Fibroblast of lung (primary cell): ENCODE measurements around the gene EHMT1. TPM values are rescaled to one million over a fixed set of nuclear protein-coding genes. Genes with fewer than 3 reads are reported as not detected.

Experiments used
- DNase-seq, 2 donors: peaks; one replicate each; pipeline versions ENCODE4 v3.0.0 to v3.0.0-alpha.2; 2010; ENCODE audit warnings: low read depth in 2 of 2
- H2AFZ ChIP-seq: 2 replicates; pipeline ENCODE4 v1.5.1; 2012; ENCODE audit warnings: low read length, control low read depth, inconsistent platforms
- H3K27ac ChIP-seq: 2 replicates; pipeline ENCODE4 v1.5.1; 2011; ENCODE audit warnings: low read length, control low read depth; ENCODE audit not compliant: insufficient read depth
- H3K27me3 ChIP-seq: 2 replicates; pipeline ENCODE4 v1.5.1; 2011; ENCODE audit warnings: mild to moderate bottlenecking, low read length; ENCODE audit not compliant: control insufficient read depth, insufficient read depth
- H3K36me3 ChIP-seq: 2 replicates; pipeline ENCODE4 v1.5.1; 2011; ENCODE audit warnings: low read length; ENCODE audit not compliant: control insufficient read depth, insufficient read depth
- H3K4me1 ChIP-seq: 2 replicates; pipeline ENCODE4 v1.5.1; 2011; ENCODE audit warnings: low read length; ENCODE audit not compliant: control insufficient read depth, insufficient read depth; ENCODE audit errors: extremely low read depth
- H3K4me2 ChIP-seq: 2 replicates; pipeline ENCODE4 v1.5.1; 2011; ENCODE audit warnings: low read length, control low read depth; ENCODE audit not compliant: insufficient read depth; ENCODE audit errors: extremely low read depth
- H3K4me3 ChIP-seq, 4 experiments: fragments of 200-600 bp in 1 of 4; sonication (generic) in 1 of 4; replicated peaks in 1 of 4; 2 replicates each; pipeline ENCODE4 v1.5.1; 2011 to 2016; ENCODE audit warnings: low read length in 4 of 4, low read depth in 3 of 4, mild to moderate bottlenecking in 3 of 4, control low read depth in 2 of 4, inconsistent platforms in 1 of 4, mixed read lengths in 1 of 4; ENCODE audit not compliant: insufficient read depth in 1 of 4; ENCODE audit errors: control extremely low read depth in 1 of 4
- H3K79me2 ChIP-seq: 2 replicates; pipeline ENCODE4 v1.5.1; 2012; ENCODE audit warnings: mild to moderate bottlenecking, low read length, inconsistent platforms; ENCODE audit not compliant: control insufficient read depth, insufficient read depth
- H3K9ac ChIP-seq: 2 replicates; pipeline ENCODE4 v1.5.1; 2011; ENCODE audit warnings: mild to moderate bottlenecking, low read length, control low read depth; ENCODE audit not compliant: insufficient read depth
- H3K9me3 ChIP-seq: 2 replicates; pipeline ENCODE4 v1.5.1; 2012; ENCODE audit warnings: low read depth, low read length; ENCODE audit not compliant: control insufficient read depth, insufficient read depth
- H4K20me1 ChIP-seq: 2 replicates; pipeline ENCODE4 v1.5.1; 2011; ENCODE audit warnings: low read length; ENCODE audit not compliant: control insufficient read depth, insufficient read depth; ENCODE audit errors: extremely low read depth
- EZH2 ChIP-seq: IDR thresholded peaks from 2 replicates; pipeline ENCODE4 v1.5.1; 2012; ENCODE audit warnings: low read length, control low read depth, mild to moderate bottlenecking; ENCODE audit errors: missing control alignments
- polyA plus RNA-seq, 2 donors: library from polyadenylated mRNA; depleted of rRNA in 1 of 2; stranded (reverse) in 1 of 2; unstranded in 1 of 2; fragments of >200 nt; gene quantifications; 2 replicates each; pipeline ENCODE4 v1.2.1, GENCODE V29; 2011 to 2012; ENCODE audit warnings: missing spikeins in 1 of 2
- total RNA-seq: library from RNA; depleted of rRNA; stranded (reverse); fragments of >200 nt; gene quantifications from 2 replicates; pipeline ENCODE4 v1.2.1, GENCODE V29; 2014
- TF ChIP-seq, protein P1 (sequence below), 2 donors: IDR thresholded peaks in 1 of 2; conservative IDR thresholded peaks in 1 of 2; 1 replicate in 1 of 2; 2 replicates in 1 of 2; pipeline ENCODE4 v1.5.1; 2011 to 2012; ENCODE audit warnings: low read length in 2 of 2, control low read depth in 1 of 2, inconsistent platforms in 1 of 2, low read depth in 1 of 2, mild to moderate bottlenecking in 1 of 2

The EHMT1 gene
- total and polyA plus RNA-seq, 2 donors (not counting 1 experiment from before 2014, with no cell fraction given): 22.4 to 48.6 TPM

DNA sequence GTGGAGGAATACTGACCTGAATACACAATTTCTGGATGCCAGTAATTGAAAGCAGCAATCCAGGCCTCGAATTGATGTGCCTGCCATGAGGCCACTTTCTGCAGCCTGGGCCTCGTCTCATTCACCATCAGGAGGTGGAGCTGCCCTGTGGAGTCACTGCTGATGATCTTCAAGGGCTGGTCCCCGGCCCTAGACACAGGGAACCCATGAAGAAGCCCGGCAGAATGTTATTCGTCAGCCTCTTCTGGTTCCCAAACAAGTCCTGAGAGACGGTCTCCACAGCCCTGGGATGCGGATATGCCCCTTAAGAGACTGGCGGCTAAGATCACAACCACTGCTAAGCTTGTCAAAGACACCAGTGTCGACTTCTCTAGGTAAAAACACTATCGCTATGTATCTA lies 44.6 kb upstream of the EHMT1 start:
- Histone ChIP-seq H3K4me2 (no peak overlapping the region), H3K9ac (no peak overlapping the region), H3K27ac (no peak overlapping the region), H3K36me3 (peaks cover 12% of the 10 kb centered on the region), H3K9me3 (no peaks in the 10 kb centered on the region), H3K4me3 (no peak overlapping the region), H2AFZ (no peak overlapping the region), H3K79me2 (peaks cover 32% of the 10 kb centered on the region), H3K27me3 (no peaks in the 10 kb centered on the region), H4K20me1 (no peaks in the 10 kb centered on the region), H3K4me1 (peaks cover 7% of the 10 kb centered on the region)
- TF ChIP-seq EZH2: no peak
- TF ChIP-seq, protein P1, sequence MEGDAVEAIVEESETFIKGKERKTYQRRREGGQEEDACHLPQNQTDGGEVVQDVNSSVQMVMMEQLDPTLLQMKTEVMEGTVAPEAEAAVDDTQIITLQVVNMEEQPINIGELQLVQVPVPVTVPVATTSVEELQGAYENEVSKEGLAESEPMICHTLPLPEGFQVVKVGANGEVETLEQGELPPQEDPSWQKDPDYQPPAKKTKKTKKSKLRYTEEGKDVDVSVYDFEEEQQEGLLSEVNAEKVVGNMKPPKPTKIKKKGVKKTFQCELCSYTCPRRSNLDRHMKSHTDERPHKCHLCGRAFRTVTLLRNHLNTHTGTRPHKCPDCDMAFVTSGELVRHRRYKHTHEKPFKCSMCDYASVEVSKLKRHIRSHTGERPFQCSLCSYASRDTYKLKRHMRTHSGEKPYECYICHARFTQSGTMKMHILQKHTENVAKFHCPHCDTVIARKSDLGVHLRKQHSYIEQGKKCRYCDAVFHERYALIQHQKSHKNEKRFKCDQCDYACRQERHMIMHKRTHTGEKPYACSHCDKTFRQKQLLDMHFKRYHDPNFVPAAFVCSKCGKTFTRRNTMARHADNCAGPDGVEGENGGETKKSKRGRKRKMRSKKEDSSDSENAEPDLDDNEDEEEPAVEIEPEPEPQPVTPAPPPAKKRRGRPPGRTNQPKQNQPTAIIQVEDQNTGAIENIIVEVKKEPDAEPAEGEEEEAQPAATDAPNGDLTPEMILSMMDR (conservative IDR thresholded peaks at IDR 0.05 in 1 of 2, IDR thresholded peaks at IDR 0.05 in 1 of 2; ENCODE audit: low read depth in 1 of 2, low read length in 2 of 2): no peak
- no peak for DNase-seq

DNA sequence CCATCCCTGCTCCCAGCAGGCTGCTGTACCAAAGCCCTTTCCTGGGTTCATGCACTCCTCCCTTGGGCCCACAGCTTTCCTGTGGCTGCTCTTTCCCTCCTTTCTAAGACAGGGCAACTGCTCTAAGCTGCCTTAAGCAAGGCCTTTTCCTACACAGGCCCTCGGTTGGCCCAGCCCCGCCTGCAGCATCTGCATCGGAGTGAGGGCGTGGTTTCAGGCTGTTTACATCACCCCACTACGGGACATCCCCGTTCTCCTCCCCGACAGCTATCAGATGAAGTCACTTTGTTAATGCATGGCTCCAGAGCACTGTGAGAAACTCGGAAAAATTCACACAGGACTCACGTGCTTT lies 43.5 kb upstream of the EHMT1 start:
- Histone ChIP-seq H3K4me3 (no peak overlapping the region), H3K27ac (no peak overlapping the region), H2AFZ (no peak overlapping the region), H3K9ac (no peak overlapping the region), H3K36me3 (peaks cover 12% of the 10 kb centered on the region), H4K20me1 (no peaks in the 10 kb centered on the region), H3K4me1 (peaks cover 7% of the 10 kb centered on the region), H3K9me3 (no peaks in the 10 kb centered on the region), H3K4me2 (no peak overlapping the region), H3K79me2 (peaks cover 32% of the 10 kb centered on the region), H3K27me3 (no peaks in the 10 kb centered on the region)
- peak in 1 of 2 donors; percentile 19 for DNase-seq
- TF ChIP-seq, protein P1 (conservative IDR thresholded peaks at IDR 0.05 in 1 of 2, IDR thresholded peaks at IDR 0.05 in 1 of 2; ENCODE audit: low read depth in 1 of 2, low read length in 2 of 2): no peak
- no peak for TF ChIP-seq EZH2

DNA sequence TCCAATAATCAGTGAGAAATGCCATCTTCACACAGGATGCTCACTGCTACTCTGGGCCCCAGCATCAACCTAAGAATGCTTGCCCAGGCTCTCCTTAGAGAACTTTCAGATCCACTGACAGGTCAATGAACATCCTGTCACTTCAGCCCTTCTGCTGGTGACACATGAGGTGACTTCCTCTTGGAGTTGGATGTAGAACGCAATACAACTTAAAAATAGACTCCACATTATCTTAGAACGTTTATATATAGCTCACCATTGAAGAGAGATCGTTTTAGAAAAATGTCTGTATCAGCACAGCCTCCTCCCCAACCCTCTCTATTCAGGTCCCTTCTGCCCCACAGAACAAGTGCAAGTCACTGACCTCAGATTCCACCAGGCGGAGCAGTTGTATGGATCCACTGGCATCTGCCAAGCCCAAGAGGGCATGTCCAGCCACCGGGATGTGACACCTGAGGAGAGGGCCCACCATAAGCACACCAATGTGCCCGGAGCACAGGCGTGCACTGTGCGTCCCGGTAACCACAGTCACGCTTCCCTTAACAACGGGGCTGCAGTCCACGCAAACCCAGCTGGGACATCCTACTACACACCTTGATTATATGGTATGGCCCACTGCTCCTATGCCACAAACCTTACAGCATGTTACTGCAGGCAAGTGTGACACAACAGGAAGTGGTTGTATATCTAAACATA lies 42.9 kb upstream of the EHMT1 start:
- H3K4me1 ChIP-seq: peaks cover 7% of the 10 kb centered on the region
- no peaks in the 10 kb centered on the region for H4K20me1 ChIP-seq
- no peak for TF ChIP-seq EZH2
- TF ChIP-seq, protein P1 (conservative IDR thresholded peaks at IDR 0.05 in 1 of 2, IDR thresholded peaks at IDR 0.05 in 1 of 2; ENCODE audit: low read depth in 1 of 2, low read length in 2 of 2): no peak
- no peak overlapping the region for H3K4me2 ChIP-seq
- H3K27me3 ChIP-seq: no peaks in the 10 kb centered on the region
- H3K9me3 ChIP-seq: no peaks in the 10 kb centered on the region
- peaks cover 30% of the 10 kb centered on the region for H3K79me2 ChIP-seq
- H3K9ac ChIP-seq: no peak overlapping the region
- H2AFZ ChIP-seq: no peak overlapping the region
- peaks cover 9% of the 10 kb centered on the region for H3K36me3 ChIP-seq
- no peak for DNase-seq
- no peak overlapping the region for H3K4me3 ChIP-seq
- no peak overlapping the region for H3K27ac ChIP-seq
